ENCODE data around the gene ARHGAP29. TPM values are rescaled to one million over a fixed set of nuclear protein-coding genes. Genes with fewer than 3 reads are reported as not detected.
A peak's percentile ranks its signal among the peaks of the same experiment; 100 is the strongest.

The ARHGAP29 gene
- total RNA-seq, 8 experiments from 2014 or later = 0.52 to 121 (median 3.3) TPM

DNA sequence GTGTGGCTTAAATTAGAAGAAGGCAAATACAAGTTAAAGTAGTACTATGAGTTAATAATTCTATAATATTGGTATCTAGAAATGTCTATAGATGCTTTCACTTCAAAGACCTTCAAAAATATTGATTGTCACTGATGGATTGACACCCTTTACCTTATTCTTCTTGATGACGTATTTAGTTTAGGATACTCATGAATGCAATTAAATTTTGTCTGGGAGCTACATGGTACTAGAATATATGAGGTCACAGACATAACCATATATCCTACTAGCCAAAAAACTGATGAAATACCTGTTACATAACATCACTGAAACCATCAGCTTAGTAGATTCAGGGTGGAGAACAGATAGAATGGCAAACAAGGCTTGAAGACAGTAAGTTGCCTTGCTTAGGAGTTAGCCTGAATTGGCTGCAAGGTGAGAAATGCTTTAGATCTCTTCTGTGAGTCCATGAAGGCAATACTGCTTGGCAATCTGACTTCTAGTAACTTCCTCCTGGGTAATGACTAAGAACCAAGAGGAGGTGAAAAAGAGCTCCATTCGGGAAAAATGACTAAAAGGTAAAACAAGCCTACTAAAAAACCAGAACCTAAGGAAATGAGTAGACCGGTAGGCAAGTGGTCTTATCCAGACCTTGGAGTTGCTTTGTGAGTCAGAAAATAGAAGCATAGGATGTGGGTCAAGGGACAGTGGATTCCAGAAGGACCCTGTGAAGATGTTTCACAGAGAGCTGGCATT, 16.9 kb upstream of the ARHGAP29 start:
- Histone ChIP-seq H3K27ac (no peak overlapping the region), H3K4me3 (no peak overlapping the region), H3K4me1 (replicated peaks in 1 of 2) (no peaks in the 10 kb centered on the region)
- WGBS, 10 experiments = 0 to 100% (median 74%) methylated on average over 1 to 3 of the region's 3 CpGs
- in situ Hi-C loops (cut with MboI; ENCODE audit: low pct_unique_long_range_greater_than_20kb in 2 of 9, low sequenced_read_pairs in 9 of 9, unreplicated experiment in 9 of 9) = no loop called here
- no peak for ATAC-seq (replicated peaks in 6 of 8)

DNA sequence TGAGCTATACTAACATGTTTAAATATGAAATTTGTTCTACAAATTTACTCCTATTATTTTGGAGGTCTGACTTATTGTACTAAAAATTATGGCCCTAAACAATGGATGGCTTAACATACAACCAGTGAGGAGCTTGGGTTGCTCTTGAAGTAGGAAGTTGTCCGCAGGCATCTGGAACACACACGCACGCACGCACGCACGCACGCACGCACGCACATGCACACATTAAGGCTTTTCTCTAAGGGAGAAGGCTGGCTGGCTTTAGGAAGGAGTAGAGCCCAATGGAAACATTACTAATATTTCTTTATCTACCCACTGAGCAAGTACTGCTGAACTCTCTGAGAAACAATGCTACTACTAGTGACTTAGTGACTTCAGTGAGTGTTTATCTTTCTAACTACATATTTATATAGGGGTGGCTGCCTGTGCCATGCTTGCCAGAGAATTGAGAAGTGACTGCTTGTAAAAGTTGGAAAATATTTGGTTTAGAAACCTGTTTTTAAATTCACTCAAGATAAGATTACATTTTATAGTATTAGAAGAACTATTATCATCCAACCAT, 16.2 kb upstream of the ARHGAP29 start:
- H3K27ac ChIP-seq = no peak overlapping the region
- no peaks in the 10 kb centered on the region for H3K4me1 ChIP-seq (replicated peaks in 1 of 2)
- in situ Hi-C loops (cut with MboI; ENCODE audit: low pct_unique_long_range_greater_than_20kb in 2 of 9, low sequenced_read_pairs in 9 of 9, unreplicated experiment in 9 of 9) = no loop called here
- ATAC-seq (replicated peaks in 6 of 8) = no peak
- no peak overlapping the region for H3K4me3 ChIP-seq
- 63 to 97% (median 92%) methylated on average over 1 to 9 of the region's 9 CpGs; no CpG with 5 or more reads in 3 of the 10 experiments for WGBS, 10 experiments

DNA sequence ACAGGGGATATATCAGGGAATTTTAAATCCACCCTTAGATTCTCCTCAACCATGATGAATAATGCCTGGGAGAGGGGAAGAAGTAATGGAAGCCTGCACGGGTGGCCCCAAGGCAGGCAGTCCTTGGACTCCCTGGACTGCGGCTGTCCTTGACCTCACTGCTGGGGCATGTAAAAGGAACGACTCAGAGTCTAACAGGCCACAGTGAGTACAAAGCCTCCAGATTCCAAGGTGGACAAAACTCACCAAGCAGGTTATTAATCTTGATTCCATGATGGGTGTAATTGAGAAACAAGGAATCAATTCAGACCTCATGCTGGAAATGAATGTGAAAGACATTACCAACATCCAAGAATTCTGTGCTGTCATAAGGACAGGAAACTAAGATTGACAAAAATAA, 13.0 kb upstream of the ARHGAP29 start:
- peaks cover 0 to 6% of the 10 kb centered on the region in 2 donors for H3K4me1 ChIP-seq (replicated peaks in 1 of 2)
- no peak overlapping the region for H3K4me3 ChIP-seq
- no peak for ATAC-seq (replicated peaks in 6 of 8)
- no peak overlapping the region for H3K27ac ChIP-seq
- WGBS, 10 experiments = 13 to 90% (median 56%) methylated on average over 1 to 3 of the region's 3 CpGs; no CpG with 5 or more reads in 1 of the 10 experiments
- in situ Hi-C loops (cut with MboI; ENCODE audit: low pct_unique_long_range_greater_than_20kb in 2 of 9, low sequenced_read_pairs in 9 of 9, unreplicated experiment in 9 of 9) = no loop called here

GRCh38 chr1:94248956-94249688, 11.7 kb upstream of the ARHGAP29 start:
- no peak overlapping the region for H3K4me3 ChIP-seq
- in situ Hi-C loops (cut with MboI; ENCODE audit: low pct_unique_long_range_greater_than_20kb in 2 of 9, low sequenced_read_pairs in 9 of 9, unreplicated experiment in 9 of 9) = loop anchor here in 4 of 9 experiments (25.0 kb wide), 1 partner anchor 187 kb away; no protein-coding TSS in a partner anchor
- 40 to 100% (median 91%) methylated on average over 1 to 11 of the region's 11 CpGs; no CpG with 5 or more reads in 1 of the 10 experiments for WGBS, 10 experiments
- no peak overlapping the region for H3K27ac ChIP-seq
- ATAC-seq (replicated peaks in 6 of 8) = no peak
- peaks cover 0 to 6% of the 10 kb centered on the region in 2 donors for H3K4me1 ChIP-seq (replicated peaks in 1 of 2)

DNA sequence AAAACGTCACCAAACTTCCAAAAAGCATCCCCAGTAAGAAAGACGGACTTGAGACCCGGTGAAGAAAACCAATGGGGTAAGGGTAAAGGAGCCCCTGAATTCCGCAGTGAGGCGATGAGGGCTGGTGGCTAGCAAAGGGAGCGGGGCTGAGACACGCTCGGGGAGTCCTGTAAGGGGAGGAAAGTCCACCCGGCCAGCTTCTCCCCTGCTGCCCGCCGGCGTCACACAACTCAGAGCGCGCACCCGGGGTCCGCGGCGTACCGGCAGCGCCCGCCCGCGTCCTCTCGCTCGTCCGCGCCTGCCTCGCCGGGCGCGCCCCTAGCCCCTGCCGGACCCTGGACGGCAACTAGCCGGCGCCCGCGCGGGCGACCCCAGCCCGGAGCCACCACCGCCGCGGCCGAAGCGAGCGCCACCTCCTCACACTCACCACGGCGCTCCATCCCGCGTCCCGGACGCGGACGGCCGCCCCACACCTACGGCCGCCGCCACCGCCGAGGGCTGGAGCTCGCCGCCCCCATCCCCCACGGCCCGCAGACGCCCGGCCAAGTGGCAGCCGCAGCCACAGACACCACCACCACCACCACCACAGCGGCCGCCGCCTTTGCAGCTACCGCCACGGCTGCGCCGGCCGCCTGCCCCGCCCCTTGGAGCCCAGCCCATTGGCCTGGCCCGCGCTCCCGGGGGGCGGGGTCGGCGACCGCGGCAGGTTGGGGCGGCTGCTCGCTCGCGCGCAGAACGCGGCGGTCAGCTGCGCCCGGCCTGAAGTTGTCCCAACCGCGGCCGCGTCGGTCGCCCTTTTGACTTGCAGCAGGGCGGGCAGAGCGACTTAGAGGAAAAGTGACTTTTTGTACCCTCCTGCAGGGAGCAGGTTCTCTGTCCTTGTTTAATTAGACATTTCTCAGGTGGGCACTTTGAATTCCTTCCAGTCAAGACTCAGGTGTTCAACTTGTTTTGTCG, 10.0 kb upstream of the ARHGAP29 start:
- in situ Hi-C loops (cut with MboI; ENCODE audit: low pct_unique_long_range_greater_than_20kb in 2 of 9, low sequenced_read_pairs in 9 of 9, unreplicated experiment in 9 of 9) = loop anchor here in 4 of 9 experiments (25.0 kb wide), 1 partner anchor 185 kb away; no protein-coding TSS in a partner anchor
- Histone ChIP-seq H3K4me1 (replicated peaks in 1 of 2) (peaks cover 0 to 6% of the 10 kb centered on the region in 2 donors), H3K4me3 (peak overlapping the region; percentile 50 to 56 (median 52)), H3K27ac (no peak overlapping the region)
- peak; percentile 80 to 99 (median 98) for ATAC-seq (replicated peaks in 6 of 8)
- 0 to 3% (median 0%) methylated on average over 1 to 39 of the region's 103 CpGs for WGBS, 10 experiments

DNA sequence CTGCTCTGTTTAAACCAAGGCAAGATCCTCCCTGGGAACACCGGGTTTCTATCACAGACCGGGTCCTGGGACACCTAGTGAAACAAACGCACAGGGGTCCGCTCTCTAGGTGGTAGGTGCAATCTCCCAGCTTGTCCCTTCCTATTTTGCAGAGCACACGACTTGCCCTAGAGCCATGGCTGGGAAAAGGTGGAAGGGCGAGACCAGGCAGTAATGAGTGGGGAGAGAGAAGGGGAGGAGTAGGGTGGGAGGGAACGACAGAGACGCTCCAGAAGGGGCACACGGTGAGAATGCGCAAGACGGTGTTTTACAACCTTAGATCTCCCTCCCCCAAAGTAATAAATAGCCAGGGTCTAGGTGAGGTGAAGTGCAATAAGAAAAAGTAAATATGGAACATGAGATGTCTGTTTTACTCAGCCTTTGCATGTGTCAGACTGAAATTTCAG, 9.3 kb upstream of the ARHGAP29 start:
- ATAC-seq (replicated peaks in 6 of 8) = peak in 2 of 8 experiments; percentile 27 to 31
- Histone ChIP-seq H3K27ac (no peak overlapping the region), H3K4me1 (replicated peaks in 1 of 2) (peaks cover 0 to 6% of the 10 kb centered on the region in 2 donors), H3K4me3 (peak overlapping the region; percentile 50 to 56 (median 52))
- in situ Hi-C loops (cut with MboI; ENCODE audit: low pct_unique_long_range_greater_than_20kb in 2 of 9, low sequenced_read_pairs in 9 of 9, unreplicated experiment in 9 of 9) = loop anchor here in 4 of 9 experiments (25.0 kb wide), 1 partner anchor 184 kb away; no protein-coding TSS in a partner anchor
- WGBS, 10 experiments = 0 to 20% (median 6%) methylated on average over 2 to 11 of the region's 11 CpGs; no CpG with 5 or more reads in 4 of the 10 experiments

- no peak overlapping the region for H3K4me3 ChIP-seq
- peaks cover 0 to 6% of the 10 kb centered on the region in 2 donors for H3K4me1 ChIP-seq (replicated peaks in 1 of 2)
- ATAC-seq (replicated peaks in 6 of 8) = peak in 1 of 8 experiments; percentile 17
- WGBS, 10 experiments = 46 to 92% (median 84%) methylated on average over 1 to 5 of the region's 5 CpGs; no CpG with 5 or more reads in 1 of the 10 experiments
- in situ Hi-C loops (cut with MboI; ENCODE audit: low pct_unique_long_range_greater_than_20kb in 2 of 9, low sequenced_read_pairs in 9 of 9, unreplicated experiment in 9 of 9) = loop anchor here in 4 of 9 experiments (25.0 kb wide), 1 partner anchor 184 kb away; no protein-coding TSS in a partner anchor
- H3K27ac ChIP-seq = no peak overlapping the region
These were observed 8.5 kb upstream of the ARHGAP29 start for GRCh38 chr1:94245747-94246438.

DNA sequence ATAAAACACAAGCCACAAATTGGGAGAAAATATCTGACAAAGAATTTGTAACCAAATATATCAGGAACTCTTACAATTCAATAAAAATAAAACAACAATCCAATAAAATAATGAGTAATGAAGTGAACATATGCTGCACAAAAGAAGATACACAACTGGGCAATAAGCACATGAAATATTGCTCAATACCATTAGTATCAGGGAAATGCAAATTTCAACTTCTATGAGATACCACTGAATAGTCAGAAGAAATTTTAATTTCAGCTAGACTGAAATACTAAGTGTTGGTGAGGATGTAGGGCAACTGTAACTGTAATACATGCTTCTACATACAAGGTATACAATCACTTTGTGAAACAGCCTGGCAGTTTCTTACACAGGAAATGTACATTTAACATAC, 7.4 kb upstream of the ARHGAP29 start:
- Histone ChIP-seq H3K27ac (no peak overlapping the region), H3K4me1 (replicated peaks in 1 of 2) (peaks cover 0 to 6% of the 10 kb centered on the region in 2 donors), H3K4me3 (no peak overlapping the region)
- in situ Hi-C loops (cut with MboI; ENCODE audit: low pct_unique_long_range_greater_than_20kb in 2 of 9, low sequenced_read_pairs in 9 of 9, unreplicated experiment in 9 of 9) = loop anchor here in 4 of 9 experiments (25.0 kb wide), 1 partner anchor 183 kb away; no protein-coding TSS in a partner anchor
- no peak for ATAC-seq (replicated peaks in 6 of 8)

DNA sequence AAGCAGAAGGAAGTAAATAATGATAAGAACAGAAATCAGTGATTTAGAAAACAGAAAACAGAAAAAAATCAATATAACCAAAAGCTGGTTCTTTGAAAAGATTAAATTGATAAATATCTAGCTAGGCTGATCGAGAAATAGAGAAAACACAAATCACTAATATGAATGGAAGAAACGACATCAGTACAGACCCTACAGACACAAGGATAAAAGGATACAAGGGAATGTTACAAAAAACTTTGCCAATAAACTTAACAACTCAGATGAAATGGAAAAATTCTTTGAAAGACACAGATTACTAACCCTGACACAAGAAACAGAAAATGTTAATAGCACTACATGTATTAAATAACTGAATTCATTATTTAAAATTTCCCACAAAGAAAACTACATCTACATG, 6.3 kb upstream of the ARHGAP29 start:
- no peak for ATAC-seq (replicated peaks in 6 of 8)
- 65 to 100% (median 85%) methylated on average over 2 of the region's 2 CpGs for WGBS, 10 experiments
- Histone ChIP-seq H3K4me3 (no peak overlapping the region), H3K4me1 (replicated peaks in 1 of 2) (peaks cover 0 to 6% of the 10 kb centered on the region in 2 donors), H3K27ac (no peak overlapping the region)
- in situ Hi-C loops (cut with MboI; ENCODE audit: low pct_unique_long_range_greater_than_20kb in 2 of 9, low sequenced_read_pairs in 9 of 9, unreplicated experiment in 9 of 9) = loop anchor here in 4 of 9 experiments (25.0 kb wide), 1 partner anchor 181 kb away; no protein-coding TSS in a partner anchor

DNA sequence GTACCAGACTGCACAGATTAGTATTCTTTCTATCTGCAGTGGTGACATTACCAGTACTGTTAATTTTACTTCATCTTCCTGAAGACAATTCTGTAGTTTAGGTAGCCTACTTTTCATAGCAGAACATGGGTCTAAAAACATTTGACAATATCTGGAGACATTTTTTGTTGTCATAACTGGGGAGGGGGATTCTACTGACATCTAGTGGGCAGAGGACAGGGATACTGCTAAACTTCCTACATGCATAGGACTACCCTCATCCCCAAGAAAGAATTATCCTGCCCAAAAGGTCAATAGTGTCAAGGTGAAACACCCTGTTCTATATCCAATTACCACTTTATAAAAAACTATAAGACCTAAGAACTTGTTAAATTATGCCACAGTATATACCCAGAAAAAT, 3.4 kb upstream of the ARHGAP29 start:
- no peak overlapping the region for H3K4me3 ChIP-seq
- no peak overlapping the region for H3K27ac ChIP-seq
- peaks cover 3 to 7% of the 10 kb centered on the region in 2 donors for H3K4me1 ChIP-seq (replicated peaks in 1 of 2)
- no peak for ATAC-seq (replicated peaks in 6 of 8)
- in situ Hi-C loops (cut with MboI; ENCODE audit: low pct_unique_long_range_greater_than_20kb in 2 of 9, low sequenced_read_pairs in 9 of 9, unreplicated experiment in 9 of 9) = loop anchor here in 4 of 9 experiments (25.0 kb wide), 1 partner anchor 179 kb away; no protein-coding TSS in a partner anchor

DNA sequence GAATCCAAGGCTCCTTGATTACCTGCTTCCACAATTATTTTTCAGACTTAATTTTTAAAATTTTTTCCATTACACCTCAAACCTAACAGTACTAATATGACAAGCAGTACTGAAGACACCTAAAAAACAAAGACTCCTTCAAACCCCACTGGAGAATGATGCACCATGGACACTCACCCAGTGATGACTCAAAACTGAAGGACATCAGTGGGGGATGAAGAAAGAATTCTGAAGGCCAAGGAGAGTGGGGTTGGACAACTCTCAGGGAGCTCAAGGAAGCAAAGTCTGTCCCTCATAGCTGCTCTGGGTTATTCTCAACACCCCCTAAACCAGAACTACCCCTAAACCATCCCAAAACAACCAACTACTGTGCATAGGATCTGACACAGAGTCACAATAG, 2.4 kb upstream of the ARHGAP29 start:
- in situ Hi-C loops (cut with MboI; ENCODE audit: low pct_unique_long_range_greater_than_20kb in 2 of 9, low sequenced_read_pairs in 9 of 9, unreplicated experiment in 9 of 9) = loop anchor here in 4 of 9 experiments (25.0 kb wide), 1 partner anchor 177 kb away; no protein-coding TSS in a partner anchor
- H3K27ac ChIP-seq = no peak overlapping the region
- peaks cover 3 to 7% of the 10 kb centered on the region in 2 donors for H3K4me1 ChIP-seq (replicated peaks in 1 of 2)
- no peak for ATAC-seq (replicated peaks in 6 of 8)
- no peak overlapping the region for H3K4me3 ChIP-seq
